H54 (cell line): Measurements from ENCODE around the gene L3HYPDH.
"Not testable (repeated sequence)": the region's sequence is repeated elsewhere in the genome, so short reads cannot be mapped to it uniquely, and the experiment has no call there.

ENCODE experiments used
- DNase-seq: peaks from one replicate; pipeline ENCODE4 v3.0.0; 2011; ENCODE audit warnings: low spot score, mixed read lengths; ENCODE audit not compliant: insufficient read length
- FAIRE-seq: peaks from 3 replicates; lab custom pipeline; 2011; peaks lifted over from hg19 to GRCh38; lab: Jason Lieb, UNC
- POLR2A ChIP-seq: IDR thresholded peaks from 2 replicates; pipeline ENCODE4 v1.6.1; 2011; ENCODE audit warnings: low read depth, mild to moderate bottlenecking, low read length

The L3HYPDH gene

GRCh38 chr14:59460378-59460777, 23.8 kb downstream of the L3HYPDH start:
- no peak for TF ChIP-seq POLR2A
- FAIRE-seq (no peak), DNase-seq (no peak)

DNA sequence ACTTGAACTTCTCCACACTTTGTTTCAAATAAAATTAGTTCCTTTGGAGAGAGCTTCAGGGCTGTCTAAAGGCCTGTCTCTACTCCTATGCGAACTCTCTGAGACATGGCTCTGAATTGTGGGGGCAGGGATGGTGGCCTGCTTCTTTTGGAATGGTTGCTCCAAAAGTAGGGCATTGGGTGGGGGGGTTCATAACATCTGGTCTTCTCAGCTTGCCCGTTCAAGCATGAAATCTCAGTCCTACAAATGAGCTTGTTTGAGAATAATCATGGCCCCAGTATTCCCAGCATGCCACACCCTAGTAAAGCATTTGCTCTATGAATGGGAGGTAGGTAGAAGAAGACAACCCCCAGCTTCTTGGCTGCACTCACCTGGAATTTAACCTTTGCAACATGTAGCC, 25.7 kb downstream of the L3HYPDH start:
- DNase-seq = no peak
- TF ChIP-seq POLR2A = no peak
- FAIRE-seq = no peak

DNA sequence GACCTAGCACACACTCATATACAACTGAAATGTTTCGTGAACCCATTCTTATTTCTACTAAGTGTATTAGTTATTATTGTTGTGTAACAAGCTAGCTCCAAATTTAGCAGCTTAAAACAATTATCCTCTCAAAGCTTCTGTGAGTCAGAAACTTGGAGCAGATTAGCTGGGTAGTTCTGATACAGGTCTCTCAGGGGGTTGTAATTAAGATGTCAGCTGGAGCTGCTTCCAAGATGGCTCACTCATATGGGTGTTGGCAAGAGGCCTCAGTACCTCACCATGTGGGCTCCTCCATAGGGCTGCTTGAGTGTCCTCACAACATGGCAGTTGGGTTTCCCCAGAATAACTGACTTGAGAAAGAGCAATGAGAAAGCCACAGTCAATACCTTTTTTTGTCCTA, 28.8 kb downstream of the L3HYPDH start:
- no peak for FAIRE-seq
- no peak for DNase-seq
- TF ChIP-seq POLR2A = no peak

GRCh38 chr14:59454139-59454538, 30.1 kb downstream of the L3HYPDH start:
- peak; percentile 50 for DNase-seq
- FAIRE-seq = peak; percentile 82
- no peak for TF ChIP-seq POLR2A

- DNase-seq = no peak
- no peak for TF ChIP-seq POLR2A
- FAIRE-seq = no peak
Observed at GRCh38 chr14:59451849-59452248, 32.4 kb downstream of the L3HYPDH start.

GRCh38 chr14:59450716-59451115, 33.5 kb downstream of the L3HYPDH start:
- FAIRE-seq = no peak
- no peak for DNase-seq
- TF ChIP-seq POLR2A = no peak

DNA sequence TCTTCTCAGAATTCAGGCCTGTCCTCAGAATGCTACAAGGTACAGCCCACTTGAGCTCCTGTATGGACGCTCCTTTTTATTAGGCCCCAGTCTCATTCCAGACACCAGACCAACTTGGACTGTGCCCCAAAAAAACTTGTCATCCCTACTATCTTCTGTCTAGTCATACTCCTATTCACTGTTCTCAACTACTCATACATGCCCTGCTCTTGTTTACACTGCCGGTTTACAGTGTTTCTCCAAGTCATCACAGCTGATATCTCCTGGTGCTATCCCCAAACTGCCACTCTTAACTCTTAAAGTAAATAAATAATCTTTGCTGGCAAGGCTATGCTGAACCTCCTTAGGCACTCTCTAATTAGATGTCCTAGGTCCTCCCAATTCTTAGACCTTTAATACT, 35.5 kb downstream of the L3HYPDH start:
- FAIRE-seq = not testable (repeated sequence)

GRCh38 chr14:59439256-59439965, 44.8 kb downstream of the L3HYPDH start:
- no peak for FAIRE-seq
- no peak for TF ChIP-seq POLR2A
- DNase-seq = no peak

More for the DNA sequence above, 35.5 kb downstream of the L3HYPDH start:
- DNase-seq = not testable (repeated sequence)

DNA sequence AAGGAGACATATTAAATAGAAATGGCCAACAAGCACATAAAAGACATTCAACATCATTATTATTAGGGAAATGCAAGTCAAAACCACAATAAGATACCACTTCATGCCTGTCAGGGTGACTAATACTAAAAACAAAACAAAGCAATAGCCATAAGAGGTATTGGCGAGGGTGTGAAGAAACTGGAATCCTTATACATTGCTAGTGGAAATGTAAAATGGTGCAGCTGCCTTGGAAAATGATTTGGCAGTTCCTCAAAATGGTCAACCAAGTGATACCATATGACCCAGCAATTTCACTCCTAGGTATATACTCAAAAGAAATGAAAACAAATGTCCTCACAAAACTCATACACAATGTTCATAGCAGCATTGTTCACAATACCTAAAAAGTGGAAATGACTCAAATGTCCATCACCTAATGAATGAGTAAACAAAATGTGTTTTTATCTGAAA, 46.0 kb downstream of the L3HYPDH start:
- FAIRE-seq = peak; percentile 65
- no peak for DNase-seq
- TF ChIP-seq POLR2A = no peak

DNA sequence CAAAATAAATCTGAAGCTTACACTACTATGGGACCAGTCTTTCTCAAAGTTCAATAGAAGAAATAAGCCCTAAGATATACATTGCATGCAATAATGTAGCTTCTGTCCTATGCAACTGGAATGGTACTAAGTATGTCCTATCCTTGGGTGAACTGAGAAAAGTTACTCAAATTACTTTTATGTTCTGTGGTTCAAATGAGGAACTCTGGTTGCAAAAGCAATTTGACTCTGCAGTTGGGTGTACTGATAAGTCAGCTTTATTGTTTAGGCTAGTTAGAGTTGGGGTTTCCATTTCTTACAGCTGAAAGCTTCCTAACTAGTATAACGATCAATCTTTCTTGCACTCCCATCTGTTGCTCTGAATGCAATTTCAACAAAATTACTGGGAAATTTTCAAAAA, 48.2 kb downstream of the L3HYPDH start:
- DNase-seq = no peak

DNA sequence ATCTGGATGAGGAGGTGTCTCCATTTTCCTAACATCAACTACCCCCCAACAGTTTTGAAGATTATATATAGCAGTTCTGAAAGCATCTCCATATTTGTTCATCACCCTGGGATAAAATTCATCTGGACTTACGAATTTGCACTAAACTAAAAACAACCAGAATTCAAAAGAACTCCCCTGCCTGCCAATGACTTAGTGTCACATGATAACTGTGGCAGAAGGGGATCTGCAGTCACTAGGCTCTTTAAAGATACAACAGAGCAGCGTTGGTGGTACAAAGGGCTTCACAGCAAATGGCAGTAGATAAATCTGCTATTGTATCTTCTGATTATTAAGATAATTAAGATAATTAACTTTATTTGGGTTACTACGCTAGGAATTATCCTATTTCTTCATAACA, 49.1 kb downstream of the L3HYPDH start:
- FAIRE-seq (no peak), DNase-seq (no peak)
- no peak for TF ChIP-seq POLR2A

More for the DNA sequence above, 48.2 kb downstream of the L3HYPDH start:
- TF ChIP-seq POLR2A = no peak
- FAIRE-seq = no peak

GRCh38 chr14:59429790-59430189, 54.4 kb downstream of the L3HYPDH start:
- DNase-seq (no peak), FAIRE-seq (no peak)
- no peak for TF ChIP-seq POLR2A

DNA sequence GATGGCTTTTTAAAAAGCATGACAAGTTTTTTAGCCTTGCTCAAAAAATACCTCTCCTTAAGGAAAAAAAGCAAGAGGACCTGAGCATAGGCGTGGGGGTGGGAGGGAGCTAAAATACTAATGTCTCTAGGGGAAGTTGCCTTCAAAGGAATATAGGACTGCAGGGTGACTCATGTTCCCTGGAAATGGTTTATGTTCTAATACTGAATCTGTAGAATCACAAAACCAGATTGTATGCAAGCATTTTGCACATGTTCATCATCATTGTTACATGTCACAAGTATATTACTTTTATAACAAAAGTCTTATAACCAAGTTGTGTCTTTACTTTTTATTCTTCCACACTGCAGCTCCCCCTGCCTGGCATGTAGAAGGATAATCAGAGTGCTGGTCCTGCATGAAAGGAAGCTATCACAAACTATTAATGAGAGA, 55.6 kb downstream of the L3HYPDH start:
- peak; percentile 11 for FAIRE-seq
- no peak for TF ChIP-seq POLR2A
- DNase-seq = no peak

DNA sequence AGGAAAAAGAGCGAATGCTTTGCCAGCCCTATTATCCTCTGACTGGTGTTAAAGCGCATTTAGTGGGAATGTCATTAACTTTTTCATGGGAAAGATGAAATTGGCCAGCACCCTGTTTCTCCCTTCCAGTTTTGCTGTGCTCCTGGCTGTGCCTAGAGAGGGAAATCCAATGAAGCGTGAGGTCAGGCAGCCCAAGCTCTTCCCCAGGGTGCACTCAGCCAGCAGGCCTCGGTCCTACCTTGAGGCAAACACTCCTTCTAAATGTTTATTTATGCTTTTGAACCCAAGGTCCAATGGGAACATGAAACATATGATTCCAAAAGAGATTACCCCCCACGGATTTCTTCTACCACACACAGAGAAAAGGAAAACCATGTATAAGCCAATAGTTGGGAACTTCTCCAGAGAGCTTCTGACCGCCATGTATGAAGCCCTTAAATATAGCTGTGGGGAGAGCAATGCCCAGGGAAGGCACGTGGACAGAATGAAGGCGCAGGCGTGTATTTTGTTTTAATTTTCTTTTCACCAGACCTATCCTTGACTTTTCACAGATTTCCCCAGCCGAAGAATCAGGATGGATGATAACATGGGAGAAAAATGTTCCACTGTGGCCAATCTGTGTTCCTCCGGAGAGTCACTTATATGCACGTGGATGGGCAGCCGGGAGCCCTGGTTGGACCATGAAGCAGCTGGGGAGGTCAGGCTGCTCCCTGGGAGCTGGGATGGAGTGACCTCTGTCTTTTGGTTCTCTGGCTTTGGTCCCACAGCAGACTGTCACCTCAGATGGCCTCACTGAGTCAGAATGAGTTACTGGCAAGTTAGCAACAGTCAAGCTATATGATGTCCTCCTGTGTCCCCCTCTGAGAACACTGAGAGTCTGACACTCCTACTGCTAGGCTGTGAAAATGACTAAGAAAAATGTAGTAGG, 56.3 kb downstream of the L3HYPDH start:
- FAIRE-seq (no peak), DNase-seq (no peak)
- TF ChIP-seq POLR2A = no peak
